Measurements from ENCODE around the gene MTX3. TPM values are rescaled to one million over a fixed set of nuclear protein-coding genes. Genes with fewer than 3 reads are reported as not detected.

The MTX3 gene
- total and polyA plus RNA-seq, 2 donors (not counting 3 experiments of a cell fraction or from before 2014, with no cell fraction given) = 2.9 to 8.3 TPM

DNA sequence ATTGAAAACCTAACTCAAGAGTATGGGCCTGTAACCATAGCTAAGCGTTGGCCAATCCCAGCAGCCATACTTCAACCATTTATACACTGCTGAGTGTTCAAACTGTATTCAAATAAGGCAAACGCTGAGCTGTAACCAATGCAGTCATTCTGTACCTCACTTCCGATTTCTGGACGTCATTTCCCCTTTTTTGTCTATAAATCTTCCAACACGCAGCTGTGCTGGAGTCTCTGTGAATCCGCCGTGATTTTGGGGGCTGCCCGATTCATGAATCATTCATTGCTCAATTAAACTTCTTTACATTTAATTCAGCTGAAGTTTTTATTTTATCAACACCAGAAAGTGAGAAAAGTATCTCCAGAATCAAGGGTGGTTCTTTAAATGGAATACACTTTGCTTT, 31.7 kb downstream of the MTX3 start:
- no peaks in the 10 kb centered on the region for H3K4me1 ChIP-seq (ENCODE audit: control insufficient read depth, extremely low read depth, insufficient read depth, low read length)
- no peaks in the 10 kb centered on the region for H3K9me1 ChIP-seq (replicated peaks; ENCODE audit: control insufficient read depth, extremely low read depth, insufficient read depth, low read length)
- H3K27me3 ChIP-seq (ENCODE audit: control insufficient read depth in 2 of 2, insufficient read depth in 2 of 2, low read length in 2 of 2) = no peaks in the 10 kb centered on the region
- no peak overlapping the region for H3K27ac ChIP-seq (ENCODE audit: insufficient read depth, low read depth, low read length)
- H3K36me3 ChIP-seq (ENCODE audit: control insufficient read depth in 2 of 2, extremely low read depth in 1 of 2, insufficient read depth in 2 of 2, low read length in 2 of 2) = no peaks in the 10 kb centered on the region
- TF ChIP-seq, protein P1, sequence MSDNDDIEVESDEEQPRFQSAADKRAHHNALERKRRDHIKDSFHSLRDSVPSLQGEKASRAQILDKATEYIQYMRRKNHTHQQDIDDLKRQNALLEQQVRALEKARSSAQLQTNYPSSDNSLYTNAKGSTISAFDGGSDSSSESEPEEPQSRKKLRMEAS (IDR thresholded peaks at IDR 0.05; ENCODE audit: insufficient read depth, insufficient read length) = no peak
- TF ChIP-seq POLR2A (IDR thresholded peaks at IDR 0.05; ENCODE audit: low read depth, low read length) = no peak
- TF ChIP-seq MYC (IDR thresholded peaks at IDR 0.05; ENCODE audit: low read depth, low read length) = no peak
- TF ChIP-seq, protein P2, sequence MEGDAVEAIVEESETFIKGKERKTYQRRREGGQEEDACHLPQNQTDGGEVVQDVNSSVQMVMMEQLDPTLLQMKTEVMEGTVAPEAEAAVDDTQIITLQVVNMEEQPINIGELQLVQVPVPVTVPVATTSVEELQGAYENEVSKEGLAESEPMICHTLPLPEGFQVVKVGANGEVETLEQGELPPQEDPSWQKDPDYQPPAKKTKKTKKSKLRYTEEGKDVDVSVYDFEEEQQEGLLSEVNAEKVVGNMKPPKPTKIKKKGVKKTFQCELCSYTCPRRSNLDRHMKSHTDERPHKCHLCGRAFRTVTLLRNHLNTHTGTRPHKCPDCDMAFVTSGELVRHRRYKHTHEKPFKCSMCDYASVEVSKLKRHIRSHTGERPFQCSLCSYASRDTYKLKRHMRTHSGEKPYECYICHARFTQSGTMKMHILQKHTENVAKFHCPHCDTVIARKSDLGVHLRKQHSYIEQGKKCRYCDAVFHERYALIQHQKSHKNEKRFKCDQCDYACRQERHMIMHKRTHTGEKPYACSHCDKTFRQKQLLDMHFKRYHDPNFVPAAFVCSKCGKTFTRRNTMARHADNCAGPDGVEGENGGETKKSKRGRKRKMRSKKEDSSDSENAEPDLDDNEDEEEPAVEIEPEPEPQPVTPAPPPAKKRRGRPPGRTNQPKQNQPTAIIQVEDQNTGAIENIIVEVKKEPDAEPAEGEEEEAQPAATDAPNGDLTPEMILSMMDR (IDR thresholded peaks at IDR 0.05; ENCODE audit: extremely low read depth in 1 of 2, insufficient read depth in 1 of 2, low read depth in 1 of 2, low read length in 2 of 2) = no peak
- TF ChIP-seq FOS (IDR thresholded peaks at IDR 0.05; ENCODE audit: borderline replicate concordance, insufficient read depth, low read length) = no peak
- H4K20me1 ChIP-seq (replicated peaks; ENCODE audit: control insufficient read depth, extremely low read depth, insufficient read depth, low read length) = no peaks in the 10 kb centered on the region
- FAIRE-seq (no peak), DNase-seq (ENCODE audit: low read depth, low spot score) (no peak)
- POLR2A ChIA-PET = no interaction called here
- no peak overlapping the region for H3K4me2 ChIP-seq (ENCODE audit: insufficient read depth, low read length)
- intact Hi-C loops (cut with micrococcal nuclease) (no loop called here), dilution Hi-C loops (cut with MboI; ENCODE audit: extremely low pct_ligation_motif_present, low sequenced_read_pairs) (no loop called here)
- H3K4me3 ChIP-seq (replicated peaks in 1 of 3; ENCODE audit: insufficient read depth in 1 of 3, low read depth in 1 of 3, low read length in 3 of 3) = no peak overlapping the region
- CTCF ChIA-PET = interaction anchor here (1.4 kb wide), 1 partner anchor 11 kb away, joined by 4 read pairs; no protein-coding TSS in a partner anchor
- H3K79me2 ChIP-seq (ENCODE audit: control insufficient read depth, insufficient read depth, low read length) = no peaks in the 10 kb centered on the region
- no peak overlapping the region for H2AFZ ChIP-seq (ENCODE audit: low read depth, low read length)
- no peak overlapping the region for H3K9ac ChIP-seq (replicated peaks; ENCODE audit: extremely low read depth, insufficient read depth, low read length)
- BruUV-seq (replicated peaks) = no TSS peak
- no peaks in the 10 kb centered on the region for H3K9me3 ChIP-seq (replicated peaks; ENCODE audit: control insufficient read depth, insufficient read depth, low read length)

DNA sequence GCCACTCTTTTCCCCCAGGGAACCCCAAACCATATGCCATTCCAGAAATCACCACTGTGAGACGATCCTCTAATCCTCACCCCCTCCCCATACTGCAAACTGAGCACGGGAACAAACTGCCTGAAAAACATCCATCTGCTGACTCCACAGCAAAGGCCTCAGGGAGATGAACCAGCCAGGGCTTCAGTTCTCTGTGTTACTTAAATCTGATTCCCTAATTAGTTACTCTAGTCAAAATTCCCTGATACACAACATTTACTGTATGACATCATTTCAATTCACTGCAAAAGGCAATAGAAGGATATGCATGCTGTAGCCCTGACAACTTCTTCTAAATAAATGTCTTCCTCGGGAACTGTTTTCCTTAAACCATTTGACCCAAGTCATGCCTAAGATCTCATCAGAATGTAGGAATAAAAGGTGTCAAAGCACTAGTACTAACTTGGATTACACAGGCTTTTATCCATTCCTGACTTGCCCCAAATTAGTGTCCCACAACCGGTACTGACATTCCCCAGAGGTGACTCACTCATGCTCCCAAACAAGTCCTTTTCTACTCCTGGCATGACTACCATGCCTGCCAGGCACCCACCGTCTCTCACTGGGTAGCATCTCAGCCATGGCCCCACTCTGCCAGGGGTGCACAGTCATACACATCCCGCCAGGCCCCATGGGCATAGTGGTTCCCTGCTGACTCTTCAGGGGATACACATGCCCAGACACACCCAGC, 35.0 kb downstream of the MTX3 start:
- FAIRE-seq = no peak
- H3K9me3 ChIP-seq (replicated peaks; ENCODE audit: control insufficient read depth, insufficient read depth, low read length) = no peaks in the 10 kb centered on the region
- no peaks in the 10 kb centered on the region for H3K9me1 ChIP-seq (replicated peaks; ENCODE audit: control insufficient read depth, extremely low read depth, insufficient read depth, low read length)
- no peak overlapping the region for H3K4me2 ChIP-seq (ENCODE audit: insufficient read depth, low read length)
- H3K4me1 ChIP-seq (ENCODE audit: control insufficient read depth, extremely low read depth, insufficient read depth, low read length) = no peaks in the 10 kb centered on the region
- no peak overlapping the region for H3K27ac ChIP-seq (ENCODE audit: insufficient read depth, low read depth, low read length)
- dilution Hi-C loops (cut with MboI; ENCODE audit: extremely low pct_ligation_motif_present, low sequenced_read_pairs) = no loop called here
- CTCF ChIA-PET = no interaction called here
- no peak overlapping the region for H2AFZ ChIP-seq (ENCODE audit: low read depth, low read length)
- TF ChIP-seq, protein P1 (IDR thresholded peaks at IDR 0.05; ENCODE audit: insufficient read depth, insufficient read length) = no peak
- TF ChIP-seq MYC (IDR thresholded peaks at IDR 0.05; ENCODE audit: low read depth, low read length) = no peak
- TF ChIP-seq FOS (IDR thresholded peaks at IDR 0.05; ENCODE audit: borderline replicate concordance, insufficient read depth, low read length) = no peak
- TF ChIP-seq POLR2AphosphoS5 (IDR thresholded peaks at IDR 0.05; ENCODE audit: insufficient read depth, low read depth, low read length) = no peak
- no peak for TF ChIP-seq EZH2 (IDR thresholded peaks at IDR 0.05; ENCODE audit: borderline replicate concordance, low read depth, low read length, severe bottlenecking)
- TF ChIP-seq, protein P2 (IDR thresholded peaks at IDR 0.05; ENCODE audit: extremely low read depth in 1 of 2, insufficient read depth in 1 of 2, low read depth in 1 of 2, low read length in 2 of 2) = no peak
- no peak for TF ChIP-seq POLR2A (IDR thresholded peaks at IDR 0.05; ENCODE audit: low read depth, low read length)
- TF ChIP-seq GATA2 (IDR thresholded peaks at IDR 0.05; ENCODE audit: insufficient read depth, insufficient read length, low read depth, low read length) = no peak
- intact Hi-C loops (cut with micrococcal nuclease) = no loop called here
- H3K27me3 ChIP-seq (ENCODE audit: control insufficient read depth in 2 of 2, insufficient read depth in 2 of 2, low read length in 2 of 2) = no peaks in the 10 kb centered on the region
- H3K79me2 ChIP-seq (ENCODE audit: control insufficient read depth, insufficient read depth, low read length) = no peaks in the 10 kb centered on the region
- BruUV-seq (replicated peaks) = no TSS peak
- no peaks in the 10 kb centered on the region for H3K36me3 ChIP-seq (ENCODE audit: control insufficient read depth in 2 of 2, extremely low read depth in 1 of 2, insufficient read depth in 2 of 2, low read length in 2 of 2)
- H3K9ac ChIP-seq (replicated peaks; ENCODE audit: extremely low read depth, insufficient read depth, low read length) = no peak overlapping the region
- POLR2A ChIA-PET = no interaction called here
- H3K4me3 ChIP-seq (replicated peaks in 1 of 3; ENCODE audit: insufficient read depth in 1 of 3, low read depth in 1 of 3, low read length in 3 of 3) = no peak overlapping the region
- no peaks in the 10 kb centered on the region for H4K20me1 ChIP-seq (replicated peaks; ENCODE audit: control insufficient read depth, extremely low read depth, insufficient read depth, low read length)
- no peak for DNase-seq (ENCODE audit: low read depth, low spot score)
